B cell (primary cell): ENCODE results near the gene SPATA12. TPM values are rescaled to one million over a fixed set of nuclear protein-coding genes. Genes with fewer than 3 reads are reported as not detected.

ENCODE experiments used
- ATAC-seq: fragments of 200-7000 bp; cut with Tn5 transposase; one replicate; pipeline ENCODE4 v1.10.0; 2021; ENCODE audit warnings: low read depth, mild to moderate bottlenecking, moderate number of reproducible peaks, moderate library complexity
- CTCF ChIA-PET: fragments of 350-600 bp; sonication (Branson Sonifier 250); formaldehyde crosslinking; loops from one replicate; lab custom pipeline; 2021; ENCODE audit warnings: antibody characterized with exemption, inconsistent platforms; lab: Charles Lee
- POLR2A ChIA-PET: fragments of 350-600 bp; sonication (Branson Sonifier 250); formaldehyde crosslinking; loops from one replicate; lab custom pipeline; 2021; ENCODE audit warnings: antibody characterized with exemption; lab: Charles Lee
- DNase-seq: peaks from one replicate; pipeline ENCODE4 v3.0.0; 2013
- H2AFZ ChIP-seq: 2 replicates; pipeline ENCODE4 v1.6.1; 2012; ENCODE audit warnings: mild to moderate bottlenecking, low read depth, low read length; ENCODE audit not compliant: insufficient read depth, poor library complexity, severe bottlenecking
- H3K27ac ChIP-seq, 2 donors: 1 replicate in 1 of 2; 2 replicates in 1 of 2; pipeline ENCODE4 v1.5.1; 2012 to 2013; ENCODE audit warnings: low read length in 2 of 2, mild to moderate bottlenecking in 2 of 2, moderate library complexity in 1 of 2
- H3K27me3 ChIP-seq, 4 experiments: fragments of 200-600 bp in 1 of 4; sonication (generic) in 1 of 4; replicated peaks in 1 of 4; 1 replicate in 2 of 4; 2 replicates in 2 of 4; pipeline versions ENCODE4 v1.6.1 to v1.7.0; 2013 to 2016; ENCODE audit warnings: low read length in 3 of 4, mild to moderate bottlenecking in 2 of 4, mixed read lengths in 1 of 4, moderate library complexity in 1 of 4; ENCODE audit not compliant: insufficient read depth in 4 of 4, control insufficient read depth in 3 of 4; ENCODE audit errors: control extremely low read depth in 1 of 4
- H3K36me3 ChIP-seq, 2 experiments: replicated peaks in 1 of 2; 1 replicate in 1 of 2; 2 replicates in 1 of 2; pipeline versions ENCODE4 v1.6.1 to v1.7.1; 2013; ENCODE audit warnings: low read length in 1 of 2; ENCODE audit not compliant: insufficient read depth in 2 of 2, control insufficient read depth in 1 of 2; ENCODE audit errors: control extremely low read depth in 1 of 2, extremely low read depth in 1 of 2
- H3K4me1 ChIP-seq, 2 donors: fragments of 200-600 bp in 1 of 2; sonication (generic) in 1 of 2; 1 replicate in 1 of 2; 2 replicates in 1 of 2; pipeline versions ENCODE4 v1.5.1 to v1.6.1; 2013 to 2017; ENCODE audit warnings: low read length in 2 of 2; ENCODE audit not compliant: control insufficient read depth in 2 of 2, insufficient read depth in 2 of 2
- H3K4me2 ChIP-seq: replicated peaks from 2 replicates; pipeline ENCODE3; 2012; ENCODE audit warnings: mild to moderate bottlenecking, low read depth, low read length; ENCODE audit not compliant: poor library complexity, severe bottlenecking
- H3K4me3 ChIP-seq, 5 experiments: fragments of 200-600 bp in 1 of 5; sonication (generic) in 1 of 5; 1 replicate in 3 of 5; 2 replicates in 2 of 5; pipeline versions ENCODE4 v1.5.1 to v1.7.0; 2011 to 2016; ENCODE audit warnings: low read length in 4 of 5, mild to moderate bottlenecking in 4 of 5, low read depth in 2 of 5, control low read depth in 1 of 5, moderate library complexity in 1 of 5; ENCODE audit not compliant: insufficient read depth in 1 of 5; ENCODE audit errors: control extremely low read depth in 1 of 5, extremely low read depth in 1 of 5
- H3K79me2 ChIP-seq: fragments of 200-600 bp; sonication (generic); one replicate; pipeline ENCODE4 v1.6.0; 2016; ENCODE audit warnings: low read length; ENCODE audit not compliant: control insufficient read depth, insufficient read depth
- H3K9ac ChIP-seq: fragments of 200-600 bp; sonication (generic); 2 replicates; pipeline ENCODE4 v1.6.1; 2017; ENCODE audit warnings: mild to moderate bottlenecking, low read length, moderate library complexity
- H3K9me3 ChIP-seq, 3 donors: one replicate each; pipeline versions ENCODE4 v1.6.1 to v1.7.1; 2013; ENCODE audit warnings: low read length in 2 of 3; ENCODE audit not compliant: control insufficient read depth in 2 of 3, insufficient read depth in 1 of 3; ENCODE audit errors: control extremely low read depth in 1 of 3
- H4K20me1 ChIP-seq: 2 replicates; pipeline ENCODE4 v1.6.0; 2012; ENCODE audit warnings: mild to moderate bottlenecking, low read length; ENCODE audit not compliant: insufficient read depth, control insufficient read depth, poor library complexity, severe bottlenecking
- H3K27ac Mint-ChIP-seq: one replicate; pipeline ENCODE4 v1.8.0; 2021; ENCODE audit warnings: mixed read lengths
- H3K27me3 Mint-ChIP-seq: one replicate; pipeline ENCODE4 v1.8.0; 2021; ENCODE audit warnings: mixed read lengths
- H3K4me1 Mint-ChIP-seq: one replicate; pipeline ENCODE4 v1.8.0; 2021; ENCODE audit warnings: mixed read lengths
- H3K4me3 Mint-ChIP-seq: one replicate; pipeline ENCODE4 v1.8.0; 2021; ENCODE audit warnings: mixed read lengths
- H3K9me3 Mint-ChIP-seq: one replicate; pipeline ENCODE4 v1.8.0; 2022; ENCODE audit warnings: mixed read lengths; ENCODE audit not compliant: insufficient read depth
- EZH2 ChIP-seq: IDR thresholded peaks from 2 replicates; pipeline ENCODE4 v1.6.1; 2012; ENCODE audit warnings: borderline replicate concordance, low read depth, mild to moderate bottlenecking, moderate library complexity, low read length; ENCODE audit not compliant: insufficient read depth, poor library complexity, severe bottlenecking
- WGBS: methylation state at CpG from one replicate; pipeline ENCODE4 v1.1.5; 2013; ENCODE audit warnings: missing lambda C conversion rate; ENCODE audit not compliant: insufficient coverage; 5-methylcytosine and 5-hydroxymethylcytosine counted together
- intact Hi-C: fragments of 100-400 bp; cut with micrococcal nuclease; formaldehyde crosslinking; loops from one replicate; pipeline ENCODE4 v1.10.0; 2022
- polyA plus RNA-seq: library from polyadenylated mRNA; depleted of rRNA; stranded (reverse); fragments of >200 nt; gene quantifications from 2 replicates; pipeline ENCODE4 v1.2.3, GENCODE V29; 2012
- total RNA-seq, 2 donors: library from RNA; stranded (reverse); fragments of 120-200 nt in 1 of 2; gene quantifications; 1 replicate in 1 of 2; 2 replicates in 1 of 2; pipeline versions ENCODE4 v1.2.3 to v1.2.4, GENCODE V29; 2013 to 2022
- TF ChIP-seq, protein P1 (sequence below): fragments of 200-600 bp; IDR thresholded peaks from one replicate; pipeline ENCODE4 v1.8.0; 2022; ENCODE audit warnings: antibody characterized with exemption, mild to moderate bottlenecking

Gene SPATA12
- total and polyA plus RNA-seq, 2 donors (not counting 1 experiment from before 2014, with no cell fraction given) = not detected

DNA sequence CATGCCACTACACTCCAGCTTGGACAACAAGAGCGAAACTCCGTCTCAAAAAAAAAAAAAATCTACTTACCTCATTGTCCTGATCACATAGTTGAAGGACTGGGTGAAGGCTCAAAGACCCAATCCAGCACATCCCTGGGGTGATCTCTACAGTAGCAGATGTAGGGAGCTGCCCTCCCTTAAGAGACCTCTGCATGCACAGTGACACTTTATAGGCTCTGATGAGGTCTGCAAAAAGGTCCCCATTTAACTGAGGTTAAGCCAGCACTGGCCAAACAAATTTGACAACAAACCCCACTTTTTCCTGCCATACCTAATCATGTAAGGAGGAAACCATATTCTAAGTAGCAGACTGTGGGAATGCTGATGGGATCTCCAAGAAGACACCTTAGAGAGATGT lies 31.1 kb upstream of the SPATA12 start:
- Histone ChIP-seq H3K4me1 (no peaks in the 10 kb centered on the region), H3K9me3 (no peaks in the 10 kb centered on the region), H3K9ac (no peak overlapping the region), H4K20me1 (no peaks in the 10 kb centered on the region), H3K79me2 (no peaks in the 10 kb centered on the region), H3K4me2 (no peak overlapping the region), H2AFZ (no peak overlapping the region), H3K36me3 (no peaks in the 10 kb centered on the region), H3K27me3 (peaks cover 0 to 3% (median 0%) of the 10 kb centered on the region in 4 experiments), H3K4me3 (no peak overlapping the region), H3K27ac (no peak overlapping the region)
- no CpG with 5 or more reads among the region's 2 CpGs for WGBS
- intact Hi-C loops = no loop called here
- ChIA-PET POLR2A (no interaction called here), CTCF (no interaction called here)
- H3K27ac Mint-ChIP-seq = no peak overlapping the region
- peaks cover 5% of the 10 kb centered on the region for H3K4me1 Mint-ChIP-seq
- no peaks in the 10 kb centered on the region for H3K9me3 Mint-ChIP-seq
- no peak for TF ChIP-seq EZH2
- TF ChIP-seq, protein P1, sequence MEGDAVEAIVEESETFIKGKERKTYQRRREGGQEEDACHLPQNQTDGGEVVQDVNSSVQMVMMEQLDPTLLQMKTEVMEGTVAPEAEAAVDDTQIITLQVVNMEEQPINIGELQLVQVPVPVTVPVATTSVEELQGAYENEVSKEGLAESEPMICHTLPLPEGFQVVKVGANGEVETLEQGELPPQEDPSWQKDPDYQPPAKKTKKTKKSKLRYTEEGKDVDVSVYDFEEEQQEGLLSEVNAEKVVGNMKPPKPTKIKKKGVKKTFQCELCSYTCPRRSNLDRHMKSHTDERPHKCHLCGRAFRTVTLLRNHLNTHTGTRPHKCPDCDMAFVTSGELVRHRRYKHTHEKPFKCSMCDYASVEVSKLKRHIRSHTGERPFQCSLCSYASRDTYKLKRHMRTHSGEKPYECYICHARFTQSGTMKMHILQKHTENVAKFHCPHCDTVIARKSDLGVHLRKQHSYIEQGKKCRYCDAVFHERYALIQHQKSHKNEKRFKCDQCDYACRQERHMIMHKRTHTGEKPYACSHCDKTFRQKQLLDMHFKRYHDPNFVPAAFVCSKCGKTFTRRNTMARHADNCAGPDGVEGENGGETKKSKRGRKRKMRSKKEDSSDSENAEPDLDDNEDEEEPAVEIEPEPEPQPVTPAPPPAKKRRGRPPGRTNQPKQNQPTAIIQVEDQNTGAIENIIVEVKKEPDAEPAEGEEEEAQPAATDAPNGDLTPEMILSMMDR = no peak
- H3K4me3 Mint-ChIP-seq = no peak overlapping the region
- ATAC-seq (no peak), DNase-seq (no peak)
- peaks cover 6% of the 10 kb centered on the region for H3K27me3 Mint-ChIP-seq

GRCh38 chr3:57029924-57030323 lies 30.5 kb upstream of the SPATA12 start:
- Histone ChIP-seq H3K27ac (no peak overlapping the region), H4K20me1 (no peaks in the 10 kb centered on the region), H3K9me3 (no peaks in the 10 kb centered on the region), H3K4me1 (no peaks in the 10 kb centered on the region), H3K27me3 (peaks cover 0 to 3% (median 0%) of the 10 kb centered on the region in 4 experiments), H2AFZ (no peak overlapping the region), H3K9ac (no peak overlapping the region), H3K36me3 (no peaks in the 10 kb centered on the region), H3K4me3 (no peak overlapping the region), H3K79me2 (no peaks in the 10 kb centered on the region), H3K4me2 (no peak overlapping the region)
- ATAC-seq (no peak), DNase-seq (no peak)
- POLR2A ChIA-PET = no interaction called here
- 86% methylated on average over 6 of the region's 7 CpGs for WGBS
- intact Hi-C loops = no loop called here
- TF ChIP-seq, protein P1 = no peak
- TF ChIP-seq EZH2 = no peak
- Mint-ChIP-seq H3K4me3 (no peak overlapping the region), H3K27ac (no peak overlapping the region), H3K27me3 (peaks cover 3% of the 10 kb centered on the region), H3K9me3 (no peaks in the 10 kb centered on the region), H3K4me1 (peaks cover 5% of the 10 kb centered on the region)
- CTCF ChIA-PET = no interaction called here
